Neural progenitor cell (in vitro differentiated cells): ENCODE data around the gene TMEM134.

Source experiments
- EZH2 ChIP-seq: fragments of 200-600 bp; sonication (generic); IDR thresholded peaks from 2 replicates; pipeline ENCODE4 v1.6.1; 2017; ENCODE audit warnings: antibody characterized with exemption, mild to moderate bottlenecking, moderate library complexity
- TF ChIP-seq, protein P1 (sequence below): fragments of 200-600 bp; sonication (generic); IDR thresholded peaks from 2 replicates; pipeline ENCODE4 v1.5.1; 2017; ENCODE audit warnings: antibody characterized with exemption, mild to moderate bottlenecking

- TF ChIP-seq, protein P1, sequence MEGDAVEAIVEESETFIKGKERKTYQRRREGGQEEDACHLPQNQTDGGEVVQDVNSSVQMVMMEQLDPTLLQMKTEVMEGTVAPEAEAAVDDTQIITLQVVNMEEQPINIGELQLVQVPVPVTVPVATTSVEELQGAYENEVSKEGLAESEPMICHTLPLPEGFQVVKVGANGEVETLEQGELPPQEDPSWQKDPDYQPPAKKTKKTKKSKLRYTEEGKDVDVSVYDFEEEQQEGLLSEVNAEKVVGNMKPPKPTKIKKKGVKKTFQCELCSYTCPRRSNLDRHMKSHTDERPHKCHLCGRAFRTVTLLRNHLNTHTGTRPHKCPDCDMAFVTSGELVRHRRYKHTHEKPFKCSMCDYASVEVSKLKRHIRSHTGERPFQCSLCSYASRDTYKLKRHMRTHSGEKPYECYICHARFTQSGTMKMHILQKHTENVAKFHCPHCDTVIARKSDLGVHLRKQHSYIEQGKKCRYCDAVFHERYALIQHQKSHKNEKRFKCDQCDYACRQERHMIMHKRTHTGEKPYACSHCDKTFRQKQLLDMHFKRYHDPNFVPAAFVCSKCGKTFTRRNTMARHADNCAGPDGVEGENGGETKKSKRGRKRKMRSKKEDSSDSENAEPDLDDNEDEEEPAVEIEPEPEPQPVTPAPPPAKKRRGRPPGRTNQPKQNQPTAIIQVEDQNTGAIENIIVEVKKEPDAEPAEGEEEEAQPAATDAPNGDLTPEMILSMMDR: no peak
- TF ChIP-seq EZH2: no peak
Observed at GRCh38 chr11:67508486-67509121, 39.6 kb upstream of the TMEM134 start.
